Sigmoid colon (tissue), 7 donors: Measurements from ENCODE around the gene TM7SF3. TPM values are rescaled to one million over a fixed set of nuclear protein-coding genes. Genes with fewer than 3 reads are reported as not detected.
A peak's percentile ranks its signal among the peaks of the same experiment; 100 is the strongest.

Source experiments
- DNase-seq: peaks from one replicate; pipeline ENCODE4 v3.0.0-alpha.2; 2019
- H3K27ac ChIP-seq, 4 donors: fragments of 200-600 bp; sonication (generic); one replicate each; pipeline ENCODE4 v1.5.1; 2016 to 2019; ENCODE audit warnings: mild to moderate bottlenecking in 1 of 4
- H3K27me3 ChIP-seq, 3 donors: fragments of 200-600 bp; sonication (generic); one replicate each; pipeline ENCODE4 v1.5.1; 2019; ENCODE audit warnings: mild to moderate bottlenecking in 1 of 3
- H3K36me3 ChIP-seq, 4 donors: fragments of 200-600 bp; sonication (generic); one replicate each; pipeline ENCODE4 v1.5.1; 2016 to 2019
- H3K4me1 ChIP-seq, 4 donors: fragments of 200-600 bp; sonication (generic); one replicate each; pipeline ENCODE4 v1.5.1; 2017 to 2019
- H3K4me3 ChIP-seq, 4 donors: fragments of 200-600 bp; sonication (generic); one replicate each; pipeline ENCODE4 v1.5.1; 2017 to 2019; ENCODE audit warnings: mild to moderate bottlenecking in 2 of 4, moderate library complexity in 1 of 4
- H3K9me3 ChIP-seq, 4 donors: fragments of 200-600 bp in 3 of 4; sonication (generic) in 3 of 4; one replicate each; pipeline versions ENCODE4 v1.5.1 to v1.6.1; 2013 to 2019
- CTCF ChIP-seq, 4 experiments: fragments of 450-650 bp in 3 of 4; fragments of 200-600 bp in 1 of 4; IDR thresholded peaks; one replicate each; pipeline ENCODE4 v1.5.1; 2016 to 2019; ENCODE audit warnings: antibody characterized with exemption in 4 of 4, mild to moderate bottlenecking in 3 of 4, moderate library complexity in 2 of 4
- EP300 ChIP-seq, 4 donors: sonication (generic); formaldehyde crosslinking; IDR thresholded peaks; one replicate each; pipeline ENCODE4 v1.6.1; 2017; ENCODE audit warnings: antibody characterized with exemption in 4 of 4
- POLR2A ChIP-seq, 2 donors: fragments of 450-650 bp; IDR thresholded peaks; one replicate each; pipeline ENCODE4 v1.6.1; 2016; ENCODE audit warnings: antibody characterized with exemption in 2 of 2, mild to moderate bottlenecking in 2 of 2, moderate library complexity in 2 of 2
- POLR2AphosphoS5 ChIP-seq, 4 donors: sonication (generic); formaldehyde crosslinking; IDR thresholded peaks; one replicate each; pipeline ENCODE4 v1.6.1; 2017; ENCODE audit warnings: antibody characterized with exemption in 4 of 4
- WGBS, 2 donors: extraction: QIAGEN DNeasy Blood & Tissue Kit; methylation state at CpG; one replicate each; pipeline ENCODE4 v1.1.7; 2013; 5-methylcytosine and 5-hydroxymethylcytosine counted together
- intact Hi-C: fragments of 100-400 bp; cut with DNase I; formaldehyde crosslinking; loops from one replicate; pipeline ENCODE4 v1.15.1; 2023
- polyA plus RNA-seq, 3 donors: library from polyadenylated mRNA; stranded (reverse); fragments of 200-250 nt; gene quantifications; one replicate each; pipeline ENCODE4 v1.2.3, GENCODE V29; 2013
- total RNA-seq, 4 donors: library from RNA; depleted of rRNA; stranded (reverse); fragments of >200 nt; gene quantifications; one replicate each; pipeline ENCODE4 v1.1.0, GENCODE V29; 2016
- donor health status: healthy with polysubstance abuse.
- donor health status: Bipolar disorder and iron deficiency.
- donor health status: healthy.

The TM7SF3 gene
- total and polyA plus RNA-seq, 7 donors, result 9.2 to 56.9 (median 38.4) TPM

GRCh38 chr12:27012982-27013255 lies 1.3 kb downstream of the TM7SF3 start:
- H3K27me3 ChIP-seq, result no peaks in the 10 kb centered on the region
- TF ChIP-seq EP300 (IDR thresholded peaks at IDR 0.05) (no peak), CTCF (IDR thresholded peaks at IDR 0.05) (no peak), POLR2AphosphoS5 (IDR thresholded peaks at IDR 0.05) (no peak), POLR2A (IDR thresholded peaks at IDR 0.05) (no peak)
- H3K4me3 ChIP-seq, result peak overlapping the region in 1 of 4 donors; percentile 95
- 70 to 71% methylated on average over 5 of the region's 5 CpGs for WGBS, 2 donors
- H3K27ac ChIP-seq, result peak overlapping the region in 3 of 4 donors; percentile 89 to 95 (median 94)
- H3K4me1 ChIP-seq, result peaks cover 0 to 40% (median 30%) of the 10 kb centered on the region in 4 donors
- H3K36me3 ChIP-seq, result no peaks in the 10 kb centered on the region
- intact Hi-C loops, result loop anchor here (5.0 to 10.0 kb wide), 2 partner anchors 158 to 294 kb away; no protein-coding TSS in a partner anchor
- no peak for DNase-seq
- no peaks in the 10 kb centered on the region for H3K9me3 ChIP-seq

GRCh38 chr12:27012239-27012981 lies 1.8 kb downstream of the TM7SF3 start:
- peak overlapping the region in 1 of 4 donors; percentile 8 for H3K4me3 ChIP-seq
- TF ChIP-seq POLR2AphosphoS5 (IDR thresholded peaks at IDR 0.05), result no peak
- TF ChIP-seq POLR2A (IDR thresholded peaks at IDR 0.05), result no peak
- no peak for TF ChIP-seq EP300 (IDR thresholded peaks at IDR 0.05)
- no peak for TF ChIP-seq CTCF (IDR thresholded peaks at IDR 0.05)
- peaks cover 0 to 41% (median 30%) of the 10 kb centered on the region in 4 donors for H3K4me1 ChIP-seq
- no peak for DNase-seq
- H3K27ac ChIP-seq, result peak overlapping the region in 3 of 4 donors; percentile 89 to 95 (median 94)
- no peaks in the 10 kb centered on the region for H3K36me3 ChIP-seq
- 78 to 85% methylated on average over 14 of the region's 14 CpGs for WGBS, 2 donors
- H3K27me3 ChIP-seq, result no peaks in the 10 kb centered on the region
- intact Hi-C loops, result loop anchor here (5.0 to 10.0 kb wide), 2 partner anchors 158 to 295 kb away; no protein-coding TSS in a partner anchor
- no peaks in the 10 kb centered on the region for H3K9me3 ChIP-seq

GRCh38 chr12:27009881-27010301 lies 4.3 kb downstream of the TM7SF3 start:
- peaks cover 0 to 44% (median 27%) of the 10 kb centered on the region in 4 donors for H3K4me1 ChIP-seq
- H3K36me3 ChIP-seq, result no peaks in the 10 kb centered on the region
- TF ChIP-seq CTCF (IDR thresholded peaks at IDR 0.05), result no peak
- no peak for TF ChIP-seq POLR2A (IDR thresholded peaks at IDR 0.05)
- TF ChIP-seq POLR2AphosphoS5 (IDR thresholded peaks at IDR 0.05), result no peak
- no peak for TF ChIP-seq EP300 (IDR thresholded peaks at IDR 0.05)
- WGBS, 2 donors, result 11 to 25% methylated on average over 1 of the region's 1 CpG
- no peak overlapping the region for H3K27ac ChIP-seq
- no peaks in the 10 kb centered on the region for H3K27me3 ChIP-seq
- H3K4me3 ChIP-seq, result no peak overlapping the region
- no peak for DNase-seq
- intact Hi-C loops, result loop anchor here (5.0 to 10.0 kb wide), 2 partner anchors 155 to 297 kb away; no protein-coding TSS in a partner anchor
- no peaks in the 10 kb centered on the region for H3K9me3 ChIP-seq

GRCh38 chr12:27008081-27008480 lies 6.1 kb downstream of the TM7SF3 start:
- WGBS, 2 donors, result 85 to 92% methylated on average over 5 of the region's 5 CpGs
- intact Hi-C loops, result no loop called here
- Histone ChIP-seq H3K4me3 (no peak overlapping the region), H3K27ac (no peak overlapping the region), H3K9me3 (no peaks in the 10 kb centered on the region), H3K27me3 (no peaks in the 10 kb centered on the region), H3K4me1 (peaks cover 0 to 33% (median 20%) of the 10 kb centered on the region in 4 donors), H3K36me3 (no peaks in the 10 kb centered on the region)
- TF ChIP-seq EP300 (IDR thresholded peaks at IDR 0.05) (no peak), CTCF (IDR thresholded peaks at IDR 0.05) (no peak), POLR2AphosphoS5 (IDR thresholded peaks at IDR 0.05) (no peak), POLR2A (IDR thresholded peaks at IDR 0.05) (no peak)
- DNase-seq, result no peak
